Activated CD8-positive, alpha-beta memory T cell treated with anti-CD3 and anti-CD28 coated beads, Interleukin-2, amount 50 U/mL, for 24 hours (primary cell): ENCODE measurements around the gene LATS2.
"Not testable (repeated sequence)": the region's sequence is repeated elsewhere in the genome, so short reads cannot be mapped to it uniquely, and the experiment has no call there.

Experiments
- DNase-seq: peaks from one replicate; pipeline ENCODE4 v3.0.0-alpha.2; 2020; ENCODE audit errors: extremely low read depth

The LATS2 gene

DNA sequence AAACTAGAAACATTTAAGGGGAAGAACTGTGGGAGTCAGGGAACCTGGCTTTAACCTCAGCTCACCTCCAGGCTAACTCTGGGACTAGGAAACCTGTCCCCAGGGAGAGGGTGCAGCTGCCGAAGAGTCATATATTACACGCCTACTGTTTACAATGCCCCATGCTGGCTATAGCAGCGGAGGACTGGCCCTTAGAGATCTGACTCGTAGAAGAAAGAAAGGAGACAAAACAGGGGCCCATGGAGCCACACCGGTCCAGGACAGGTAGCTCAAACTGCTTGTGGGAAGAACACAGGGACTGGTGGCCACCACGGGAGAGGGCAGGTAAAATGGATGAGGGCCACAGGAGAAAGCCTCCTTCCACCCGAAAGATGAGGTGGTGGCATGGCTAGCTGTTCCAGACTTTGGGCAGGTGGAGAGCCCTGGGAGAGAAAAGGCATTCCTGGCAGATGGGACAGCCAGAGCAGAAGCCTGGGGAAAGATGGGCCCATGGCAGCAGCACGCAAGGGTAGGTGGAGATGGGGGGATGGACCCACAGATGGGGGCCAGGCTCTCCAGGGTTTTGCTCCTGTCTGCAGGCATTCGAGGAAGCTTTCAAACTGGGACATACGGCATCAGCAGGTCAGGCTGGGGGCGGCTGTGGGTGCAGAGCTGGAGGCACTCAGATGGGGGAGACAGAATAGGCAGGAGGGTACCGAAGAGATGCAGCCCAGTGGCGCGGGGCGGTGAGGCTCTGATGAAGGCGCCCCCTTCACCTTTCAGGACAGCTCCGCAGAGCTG lies 69.5 kb downstream of the LATS2 start:
- DNase-seq, result no peak

DNA sequence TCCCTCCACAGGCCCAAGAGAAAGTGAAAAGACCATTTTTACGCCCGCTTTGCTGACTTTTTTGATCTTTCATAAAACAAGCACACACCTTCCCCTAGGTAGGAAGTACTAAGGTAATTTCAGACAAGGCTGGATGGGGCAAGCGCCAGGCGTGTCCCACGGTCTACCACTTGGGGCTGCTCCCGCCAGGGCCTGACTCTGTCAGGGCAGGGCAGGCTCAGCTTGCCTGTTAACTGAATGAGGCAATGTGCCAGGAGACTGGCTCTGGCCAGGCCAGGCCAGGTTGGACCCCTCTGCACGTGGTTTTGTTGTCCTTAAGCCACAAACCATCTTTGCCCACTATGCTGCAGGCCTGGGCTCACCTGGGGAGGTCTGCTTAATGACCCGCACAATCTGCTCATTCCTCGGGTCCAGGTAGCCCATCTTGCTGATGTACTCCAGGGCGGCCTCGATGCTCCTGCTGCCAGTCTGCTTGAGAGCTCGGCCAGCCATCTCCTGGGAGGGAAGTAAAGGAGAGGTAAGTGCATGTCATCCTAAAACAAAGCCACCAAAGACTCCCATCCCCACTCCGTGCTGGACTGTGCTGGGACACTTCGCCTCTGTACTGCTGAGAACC lies 70.4 kb downstream of the LATS2 start:
- DNase-seq, result no peak

DNA sequence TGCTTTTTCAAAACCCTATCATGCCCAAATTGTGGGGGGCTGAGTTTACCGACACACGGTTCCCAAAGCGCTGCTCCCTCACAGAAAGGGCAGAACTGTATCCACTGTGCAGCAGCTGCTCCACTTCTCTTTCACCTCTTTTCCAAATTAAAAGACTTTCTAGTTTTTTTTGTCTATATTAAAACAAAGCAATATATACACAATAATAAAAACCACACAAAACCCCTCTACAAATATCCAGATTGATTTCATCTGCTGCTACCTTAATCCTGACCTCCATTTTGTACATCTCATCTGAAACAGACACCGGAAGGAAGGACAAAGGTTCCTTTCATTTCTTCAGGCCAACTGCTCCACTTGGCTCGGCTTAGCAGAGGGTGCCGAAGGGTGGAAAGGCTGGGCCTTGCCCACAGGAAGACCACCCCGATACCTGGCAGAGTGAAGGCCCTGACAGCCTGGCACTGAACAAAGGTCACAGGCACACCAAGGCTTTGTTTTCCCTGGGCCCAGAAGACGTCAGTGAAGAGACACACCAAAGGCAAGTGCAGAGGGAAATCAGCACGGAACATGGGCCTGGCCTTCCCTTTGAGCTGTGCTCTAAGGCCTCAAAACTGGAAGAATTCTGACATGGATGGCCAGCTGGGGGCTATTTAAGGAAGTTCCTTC lies 71.6 kb downstream of the LATS2 start:
- DNase-seq, result no peak

DNA sequence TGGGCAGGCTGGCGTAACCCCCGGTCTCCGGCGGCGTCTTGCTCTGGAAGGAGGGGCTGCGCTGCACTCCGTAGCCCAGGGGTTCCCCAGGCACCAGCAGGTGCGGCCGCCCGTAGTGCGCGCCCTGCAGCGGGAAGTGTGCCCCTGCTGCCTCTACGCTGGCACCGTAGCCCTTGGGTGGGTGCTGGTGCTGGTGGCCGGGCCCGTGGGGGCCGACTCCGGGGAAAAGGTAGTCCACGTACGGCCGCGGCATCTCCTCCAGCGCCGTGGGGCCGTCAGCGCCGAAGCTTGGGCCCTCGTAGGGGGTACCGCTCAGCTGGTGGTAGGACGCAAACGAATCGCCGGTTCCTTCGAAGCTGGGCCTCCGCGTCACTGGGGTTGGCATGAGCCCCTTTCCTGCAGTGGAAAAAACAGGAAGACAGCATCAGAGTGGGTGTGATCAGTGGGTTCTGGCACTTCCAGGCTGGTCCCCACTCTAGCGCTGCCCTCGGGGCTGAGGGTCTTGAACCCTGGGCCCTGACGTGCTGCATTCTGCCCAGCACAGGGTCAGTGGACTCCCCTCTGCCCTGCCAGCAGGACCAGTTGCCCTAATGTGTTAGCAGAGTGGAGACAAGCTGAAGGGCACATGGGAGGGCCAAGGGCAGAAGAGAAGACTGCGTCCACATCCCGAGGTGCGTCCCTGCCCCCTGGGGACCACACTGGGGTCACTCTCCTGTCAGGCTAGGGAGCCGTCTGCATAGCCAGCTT lies 72.3 kb downstream of the LATS2 start:
- DNase-seq, result no peak

DNA sequence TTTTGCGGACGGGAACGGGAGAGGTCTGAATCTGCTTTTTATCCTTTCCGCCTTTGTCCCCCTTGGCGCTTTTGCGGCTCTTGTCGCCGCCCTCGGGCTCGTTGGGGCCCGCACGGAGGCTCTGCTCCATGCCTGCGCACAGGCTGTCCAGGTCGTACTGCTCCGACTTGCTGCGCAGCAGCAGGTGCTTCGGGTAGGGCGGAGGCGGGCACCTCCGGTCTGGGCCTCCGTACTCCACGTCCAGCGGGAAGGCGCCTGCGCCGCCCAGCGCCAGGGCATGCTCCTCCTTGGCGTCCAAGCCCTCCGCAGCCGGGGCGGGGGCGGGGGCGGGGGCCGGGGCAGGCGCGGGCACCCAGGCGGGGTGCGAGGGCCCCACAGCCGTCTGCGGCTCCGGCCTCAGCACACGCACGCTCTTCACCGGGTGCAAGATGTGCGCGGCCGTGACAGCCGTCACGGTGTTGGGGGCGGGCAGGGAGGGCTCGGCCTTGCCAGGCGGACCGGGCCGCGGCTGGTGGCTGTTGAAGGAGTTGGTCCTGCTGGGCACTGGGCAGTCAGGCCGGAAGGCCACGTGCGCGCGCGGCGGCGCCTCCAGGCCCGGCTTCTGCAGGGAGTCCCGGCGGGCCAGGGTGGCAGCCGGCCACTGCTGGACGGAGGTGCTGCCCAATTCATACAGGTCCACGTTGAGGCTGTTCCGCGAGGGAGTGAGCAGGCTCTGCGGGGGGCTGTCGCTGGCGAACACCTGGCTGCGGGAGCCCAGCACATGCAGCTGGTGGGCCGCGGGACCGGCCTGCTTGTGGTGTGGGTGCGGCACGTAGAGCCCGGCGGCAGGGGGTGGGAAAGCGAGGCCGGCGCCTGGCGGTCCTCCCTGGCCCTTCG lies 73.1 kb downstream of the LATS2 start:
- DNase-seq, result no peak

DNA sequence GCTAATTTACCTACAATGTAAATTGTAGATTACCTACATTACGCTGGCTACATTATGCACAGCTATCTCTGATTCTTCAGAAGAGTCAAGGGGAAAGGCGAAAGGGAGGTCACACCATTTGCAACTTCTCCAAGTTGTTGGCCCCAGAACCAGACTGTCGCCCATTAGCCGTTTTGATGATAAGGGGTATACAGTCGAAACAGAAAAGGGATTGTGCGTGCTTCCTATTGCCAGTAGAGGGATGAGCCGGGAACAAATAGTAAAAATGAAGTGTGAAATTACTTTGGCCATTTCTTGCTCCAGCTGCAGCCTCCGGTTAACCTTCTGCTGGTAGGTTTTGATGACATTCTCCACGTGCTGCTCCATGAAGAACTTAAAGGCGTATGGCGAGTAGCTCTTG lies 73.8 kb downstream of the LATS2 start:
- no peak for DNase-seq

DNA sequence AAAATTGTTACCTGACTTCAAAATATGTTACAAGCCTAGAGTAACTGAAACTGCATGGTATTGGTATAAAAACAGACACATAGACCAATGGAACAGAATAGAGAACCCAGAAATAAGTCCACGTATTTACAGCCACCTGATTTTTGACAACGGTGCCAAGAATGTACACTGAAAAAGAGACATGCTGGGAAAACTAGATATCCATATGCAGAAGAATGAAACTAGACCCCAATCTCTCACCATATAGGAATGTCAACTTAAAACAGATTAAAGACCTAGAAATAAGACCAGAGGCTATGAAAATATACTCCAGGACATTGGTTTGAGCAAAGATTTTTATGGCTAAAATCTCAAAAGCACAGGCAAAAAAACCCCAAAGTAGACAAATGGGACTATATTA lies 76.5 kb downstream of the LATS2 start:
- DNase-seq, result no peak

DNA sequence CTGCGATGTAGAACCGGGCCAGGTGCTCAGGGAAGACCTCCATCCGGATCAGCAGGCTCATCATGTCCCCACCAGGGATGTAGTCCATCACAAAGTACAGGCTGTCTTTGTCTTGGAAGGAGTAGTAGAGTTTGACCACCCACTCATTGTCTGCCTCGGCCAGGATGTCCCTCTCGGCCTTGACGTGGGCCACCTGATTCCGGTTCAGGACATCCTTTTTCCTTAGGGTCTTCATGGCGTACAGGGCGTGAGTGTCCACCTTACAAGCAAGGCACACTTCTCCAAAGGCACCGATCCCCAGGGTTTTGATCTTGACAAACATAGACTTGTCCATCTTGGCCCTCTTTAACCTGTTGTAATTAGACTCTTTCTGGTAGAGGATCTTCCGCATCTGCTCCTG lies 78.0 kb downstream of the LATS2 start:
- no peak for DNase-seq

DNA sequence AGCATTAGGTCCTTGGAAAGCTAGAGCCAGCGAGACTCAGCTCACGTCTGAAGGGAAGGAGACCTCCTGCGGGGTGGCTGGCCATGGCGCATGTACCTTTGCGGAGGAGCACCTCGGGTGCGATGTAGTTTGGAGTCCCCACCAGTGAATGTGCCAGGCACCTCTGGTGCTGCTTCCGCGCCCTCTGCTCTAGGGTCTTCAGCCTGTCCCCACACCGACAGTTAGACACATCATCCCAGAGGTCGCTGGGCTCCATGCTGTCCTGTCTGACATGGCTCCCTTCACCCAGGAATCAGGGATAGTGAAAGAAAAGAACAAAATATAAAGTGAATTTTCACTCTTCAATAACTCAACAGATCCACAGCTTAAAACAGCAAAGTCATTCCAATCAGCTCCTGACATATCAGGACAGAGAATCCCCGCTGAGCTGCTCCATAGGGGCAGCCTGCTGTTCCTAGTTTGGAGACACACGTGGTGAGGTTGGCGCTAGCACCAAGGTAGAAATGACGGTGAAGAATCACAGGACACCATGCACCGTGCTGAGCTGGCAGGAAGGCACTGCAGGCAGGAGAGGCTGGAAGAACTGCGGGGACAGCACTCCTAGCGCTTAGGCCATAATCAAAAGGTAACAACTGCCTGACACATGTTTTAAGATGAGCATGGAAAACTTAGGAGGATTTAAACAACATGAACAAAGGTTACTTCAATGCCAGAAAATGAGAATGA lies 79.9 kb downstream of the LATS2 start:
- DNase-seq, result no peak

DNA sequence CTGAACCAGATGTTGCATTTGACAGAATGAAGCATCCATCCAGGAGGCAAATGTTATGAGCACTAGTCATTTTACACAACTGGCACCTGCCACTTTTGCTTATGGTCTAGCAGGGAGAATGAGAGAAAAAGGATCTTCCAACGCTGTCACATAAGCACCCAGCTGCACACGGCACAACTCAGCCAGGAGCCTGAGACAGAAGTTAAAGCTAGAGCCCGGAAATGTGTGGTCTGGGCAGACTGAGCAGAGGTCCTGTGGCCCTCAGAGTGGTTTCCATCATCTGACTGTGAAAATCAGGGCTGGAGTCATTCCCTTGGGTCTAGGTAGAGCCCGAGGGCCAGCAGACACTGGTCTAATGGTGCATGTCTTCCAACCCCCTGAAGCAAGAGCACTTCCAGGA lies 80.5 kb downstream of the LATS2 start:
- DNase-seq, result no peak

DNA sequence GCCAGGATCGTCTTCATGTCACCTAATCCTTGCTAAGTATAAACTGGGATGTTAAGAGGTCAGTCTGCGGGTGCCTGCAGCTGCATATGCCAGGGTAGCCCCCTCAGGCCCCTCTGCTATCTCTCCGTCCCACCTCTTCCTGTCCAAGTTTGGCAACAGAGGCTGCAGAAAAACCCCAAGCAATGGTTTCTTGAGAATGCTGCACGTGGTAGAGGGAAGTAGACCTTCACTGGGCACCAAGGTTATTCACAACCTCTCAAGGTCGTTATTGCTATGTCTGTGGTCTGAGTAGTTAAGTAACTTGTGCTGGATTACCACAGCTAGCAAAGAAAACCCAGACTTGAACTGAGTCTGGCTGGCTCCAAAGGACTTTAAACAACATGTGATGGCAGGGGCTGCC lies 81.0 kb downstream of the LATS2 start:
- DNase-seq, result no peak

DNA sequence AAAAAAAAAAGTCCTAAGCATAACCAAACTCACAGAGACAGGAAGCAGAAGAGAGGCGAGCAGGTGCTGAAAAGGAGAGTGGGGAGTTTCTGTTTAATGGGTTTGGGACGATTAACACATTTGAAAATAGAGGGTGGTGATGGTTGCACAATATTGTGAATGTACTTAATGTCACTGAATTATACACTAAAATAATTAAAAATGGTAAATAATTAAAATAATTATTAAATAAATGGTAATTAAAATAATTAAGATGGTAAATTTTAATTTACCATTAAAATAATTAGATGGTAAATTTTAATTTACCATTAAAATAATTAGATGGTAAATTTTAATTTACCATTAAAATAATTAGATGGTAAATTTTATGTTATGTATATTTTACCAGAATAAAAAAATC lies 84.0 kb downstream of the LATS2 start:
- no peak for DNase-seq

DNA sequence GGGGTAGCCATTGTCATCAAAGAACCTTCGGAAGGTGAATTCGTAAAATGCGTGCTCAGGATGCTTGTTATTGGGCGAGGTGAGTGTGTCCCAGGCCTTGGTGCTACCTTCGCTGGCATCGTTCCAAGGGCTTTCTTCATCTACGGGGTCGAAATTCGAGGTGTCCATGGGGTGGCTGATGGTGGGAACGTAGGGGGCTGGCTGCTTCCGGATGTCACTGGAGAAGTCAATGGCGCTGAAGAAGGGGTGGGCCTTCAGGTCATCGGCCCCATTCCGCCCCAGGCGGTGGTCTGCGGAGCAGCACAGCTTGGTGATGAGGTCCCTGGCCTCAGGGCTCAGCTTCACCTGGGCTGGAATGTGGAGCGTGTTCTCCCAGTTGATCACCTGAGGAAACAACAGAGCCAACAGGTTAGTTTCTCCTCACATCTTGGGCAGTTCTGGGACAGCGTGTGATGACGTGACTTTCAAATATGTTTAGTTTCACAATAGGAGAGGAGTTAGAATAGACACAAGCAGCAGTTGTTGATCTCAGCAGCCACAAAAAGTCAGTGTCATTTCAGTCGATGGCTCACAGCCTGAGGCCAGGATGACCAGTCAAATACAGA lies 86.3 kb downstream of the LATS2 start:
- no peak for DNase-seq

DNA sequence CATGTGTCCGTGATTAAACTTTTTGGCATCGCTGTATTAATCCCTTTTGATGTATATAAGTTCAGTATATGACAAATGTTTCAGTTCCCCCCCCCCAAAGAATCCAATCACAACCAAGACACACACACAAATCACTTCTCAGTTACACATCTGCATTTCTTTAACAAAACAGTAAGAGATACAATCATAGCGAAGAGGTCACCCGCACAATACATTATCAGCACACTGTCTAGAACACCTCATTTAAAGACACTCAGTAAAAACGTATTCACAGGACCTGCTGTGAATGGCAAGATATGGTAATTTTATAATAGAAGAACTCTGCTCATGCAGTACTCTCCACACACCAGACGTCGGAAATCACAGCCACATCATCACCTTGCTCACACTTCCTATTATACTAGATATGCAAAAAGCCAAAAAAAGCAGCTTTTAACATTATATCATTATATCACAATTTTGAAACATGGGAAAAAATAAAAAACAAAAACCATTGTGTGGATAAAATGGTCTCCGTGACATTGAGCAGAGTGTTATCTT lies 87.4 kb downstream of the LATS2 start:
- DNase-seq, result no peak

DNA sequence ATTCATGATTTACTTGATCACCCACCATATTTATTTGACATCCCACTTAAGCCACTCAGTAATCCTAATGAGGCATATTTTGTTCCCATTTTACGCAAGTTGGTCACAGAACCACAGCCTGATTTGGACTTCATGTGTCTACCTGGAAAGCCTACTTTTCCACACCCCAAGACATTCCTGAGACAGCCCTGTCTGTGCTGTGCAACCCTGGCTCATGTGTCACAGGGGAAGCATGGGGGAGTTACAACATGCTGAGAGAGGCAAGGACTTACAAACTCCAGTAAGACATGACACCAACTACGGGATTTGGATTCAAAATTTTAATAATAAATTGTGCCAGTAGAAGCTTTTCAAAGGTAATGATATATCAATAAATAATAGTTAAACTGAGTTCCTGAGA lies 88.7 kb downstream of the LATS2 start:
- no peak for DNase-seq

DNA sequence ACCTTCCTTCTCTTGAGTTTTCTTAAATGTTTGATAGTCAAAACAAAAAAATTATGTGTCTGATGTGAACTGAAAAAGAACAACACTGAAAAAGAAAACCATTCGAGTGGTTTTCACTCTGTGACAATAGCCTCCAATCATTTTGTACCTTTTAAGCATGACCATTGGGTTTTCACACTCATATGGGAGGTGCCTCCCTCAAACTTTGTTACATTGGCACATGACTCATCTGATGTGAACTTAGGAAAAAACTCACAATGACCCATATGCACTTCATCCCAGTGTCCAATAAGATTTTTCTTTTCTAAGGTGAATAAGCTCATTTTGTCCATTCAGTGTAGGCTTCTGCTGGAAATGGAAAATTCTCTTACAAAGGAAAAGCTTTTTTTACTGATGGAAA lies 92.2 kb downstream of the LATS2 start:
- DNase-seq, result no peak

DNA sequence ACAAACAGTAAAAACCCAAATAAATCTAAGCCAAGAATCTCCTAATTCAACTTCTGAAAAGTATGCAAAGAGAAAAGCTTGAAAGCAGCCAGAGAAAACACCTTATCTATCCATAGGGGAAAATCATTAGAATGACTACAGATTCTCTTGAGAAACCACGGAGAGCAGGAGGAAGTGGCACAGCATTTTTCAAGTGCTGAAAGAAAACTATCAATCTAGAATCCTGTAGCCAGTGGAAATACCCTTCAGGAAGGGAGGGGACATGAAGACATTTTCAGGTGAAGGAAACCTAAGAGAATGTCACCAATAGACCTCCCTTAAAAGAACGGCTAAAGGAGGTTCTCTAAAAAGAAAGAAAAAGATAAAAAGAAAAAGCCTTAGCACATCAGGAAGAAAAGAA lies 92.6 kb downstream of the LATS2 start:
- DNase-seq, result no peak

DNA sequence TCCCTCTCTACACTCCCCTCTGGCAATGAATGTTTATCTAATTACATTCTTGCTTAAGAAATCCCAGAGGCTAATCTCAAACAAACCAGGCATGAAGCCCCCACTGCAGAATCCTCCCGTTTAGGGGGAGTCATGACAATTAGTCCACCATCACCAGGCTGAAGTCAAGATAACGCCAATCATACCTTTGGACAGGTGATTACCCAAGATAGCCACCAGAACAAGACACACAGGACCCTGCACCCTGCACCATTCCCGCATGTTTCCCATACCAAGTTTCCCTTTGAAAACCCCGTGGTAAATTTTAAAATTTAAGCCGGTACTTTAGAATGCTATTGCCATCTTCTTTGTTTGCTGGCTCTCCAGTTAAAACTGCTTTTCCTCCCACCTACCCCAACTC lies 94.0 kb downstream of the LATS2 start:
- DNase-seq, result no peak

DNA sequence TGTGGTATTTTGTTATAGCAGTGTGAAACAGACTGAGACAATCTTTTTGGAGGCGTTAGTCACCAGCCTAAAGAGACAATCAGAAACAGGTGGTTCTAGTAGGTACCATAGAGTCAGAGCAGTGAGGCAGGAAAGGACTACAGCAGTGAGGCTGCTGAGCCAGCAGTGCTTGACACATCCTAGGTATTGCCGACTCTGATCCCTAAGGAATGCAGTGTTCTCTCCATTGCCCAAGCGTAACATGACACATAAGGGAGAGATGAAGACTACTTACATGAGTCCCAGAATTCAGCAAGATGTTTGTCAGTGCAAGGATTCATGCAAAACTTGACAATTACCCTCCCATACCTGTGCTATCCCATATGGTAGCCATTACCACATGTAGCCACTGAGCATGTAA lies 96.5 kb downstream of the LATS2 start:
- no peak for DNase-seq

DNA sequence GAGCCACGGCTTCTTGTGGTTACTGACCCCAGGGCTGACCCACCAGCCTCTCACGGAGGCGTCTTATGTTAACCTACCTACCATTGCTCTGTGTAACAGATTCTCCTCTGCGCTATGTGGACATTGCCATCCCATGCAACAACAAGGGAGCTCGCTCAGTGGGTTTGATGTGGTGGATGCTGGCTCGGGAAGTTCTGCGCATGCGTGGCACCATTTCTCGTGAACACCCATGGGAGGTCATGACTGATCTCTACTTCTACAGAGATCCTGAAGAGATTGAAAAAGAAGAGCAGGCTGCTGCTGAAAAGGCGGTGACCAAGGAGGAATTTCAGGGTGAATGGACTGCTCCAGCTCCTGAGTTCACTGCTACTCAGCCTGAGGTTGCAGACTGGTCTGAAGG lies 99.7 kb downstream of the LATS2 start:
- DNase-seq, result not testable (repeated sequence)
